IPS DF 6.9 (cell line): ENCODE measurements around the gene RRM1.
"Not testable (repeated sequence)": the region's sequence is repeated elsewhere in the genome, so short reads cannot be mapped to it uniquely, and the experiment has no call there.

Experiments used
- DNase-seq: peaks from one replicate; pipeline ENCODE4 v3.0.0-alpha.2; 2013; ENCODE audit warnings: low read depth, low spot score
- H3K27ac ChIP-seq: one replicate; pipeline ENCODE4 v1.5.1; 2013; ENCODE audit warnings: low read length, control low read depth
- H3K27me3 ChIP-seq: 2 replicates; pipeline ENCODE4 v1.6.1; 2013; ENCODE audit warnings: mild to moderate bottlenecking, low read length; ENCODE audit not compliant: control insufficient read depth, insufficient read depth
- H3K36me3 ChIP-seq: 2 replicates; pipeline ENCODE4 v1.6.1; 2013; ENCODE audit warnings: low read length; ENCODE audit not compliant: control insufficient read depth, insufficient read depth
- H3K4me1 ChIP-seq: 2 replicates; pipeline ENCODE4 v1.6.1; 2013; ENCODE audit warnings: low read length; ENCODE audit not compliant: control insufficient read depth, insufficient read depth
- H3K4me3 ChIP-seq: 2 replicates; pipeline ENCODE4 v1.5.1; 2013; ENCODE audit warnings: mild to moderate bottlenecking, low read length
- H3K9me3 ChIP-seq: 2 replicates; pipeline ENCODE4 v1.6.1; 2013; ENCODE audit warnings: low read length, inconsistent platforms; ENCODE audit not compliant: control insufficient read depth, insufficient read depth
- WGBS: extraction: QIAGEN DNeasy Blood & Tissue Kit; methylation state at CpG from one replicate; pipeline ENCODE4 v1.1.7; 2013; ENCODE audit warnings: mixed read lengths, missing lambda C conversion rate; ENCODE audit not compliant: insufficient read length, insufficient coverage; 5-methylcytosine and 5-hydroxymethylcytosine counted together

The RRM1 gene

DNA sequence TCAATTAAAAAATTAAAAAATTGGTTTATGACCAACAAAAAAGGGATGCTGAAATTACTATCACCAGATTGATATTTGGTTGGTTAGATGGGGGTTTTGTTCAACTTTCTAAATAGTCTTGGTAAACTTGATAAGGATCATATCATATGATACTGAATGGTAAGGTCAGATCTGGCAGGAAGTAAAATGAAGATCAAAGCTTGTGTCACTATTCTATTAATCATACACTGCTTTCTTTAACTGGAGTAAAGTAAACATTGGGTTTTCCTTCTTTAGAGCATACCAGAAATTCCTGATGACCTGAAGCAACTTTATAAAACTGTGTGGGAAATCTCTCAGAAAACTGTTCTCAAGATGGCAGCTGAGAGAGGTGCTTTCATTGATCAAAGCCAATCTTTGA lies 40.2 kb downstream of the RRM1 start:
- no peaks in the 10 kb centered on the region for H3K4me1 ChIP-seq
- no peaks in the 10 kb centered on the region; the same call in 1 of the 2 replicates for H3K9me3 ChIP-seq
- DNase-seq = no peak
- H3K36me3 ChIP-seq = peaks cover 5% of the 10 kb centered on the region; the same call in 1 of the 2 replicates
- no peak overlapping the region for H3K27ac ChIP-seq
- no peak overlapping the region for H3K4me3 ChIP-seq
- H3K27me3 ChIP-seq = no peaks in the 10 kb centered on the region

DNA sequence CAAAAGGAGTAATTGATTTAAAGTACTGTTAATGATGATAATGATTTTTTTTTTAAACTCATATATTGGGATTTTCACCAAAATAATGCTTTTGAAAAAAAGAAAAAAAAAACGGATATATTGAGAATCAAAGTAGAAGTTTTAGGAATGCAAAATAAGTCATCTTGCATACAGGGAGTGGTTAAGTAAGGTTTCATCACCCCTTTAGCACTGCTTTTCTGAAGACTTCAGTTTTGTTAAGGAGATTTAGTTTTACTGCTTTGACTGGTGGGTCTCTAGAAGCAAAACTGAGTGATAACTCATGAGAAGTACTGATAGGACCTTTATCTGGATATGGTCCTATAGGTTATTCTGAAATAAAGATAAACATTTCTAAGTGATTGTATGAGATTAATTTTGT lies 43.9 kb downstream of the RRM1 start:
- peaks cover 4% of the 10 kb centered on the region; the same call in 1 of the 2 replicates for H3K36me3 ChIP-seq
- H3K27ac ChIP-seq = no peak overlapping the region
- no peak for DNase-seq
- no peaks in the 10 kb centered on the region for H3K27me3 ChIP-seq
- H3K4me3 ChIP-seq = no peak overlapping the region
- 100% methylated on average over 1 of the region's 1 CpG for WGBS
- H3K4me1 ChIP-seq = no peaks in the 10 kb centered on the region
- H3K9me3 ChIP-seq = no peaks in the 10 kb centered on the region; the same call in 1 of the 2 replicates

- Histone ChIP-seq H3K27me3 (no peaks in the 10 kb centered on the region), H3K4me3 (no peak overlapping the region)
- WGBS = no CpG with 5 or more reads among the region's 2 CpGs
These were observed 45.6 kb downstream of the RRM1 start for GRCh38 chr11:4140067-4140636.

DNA sequence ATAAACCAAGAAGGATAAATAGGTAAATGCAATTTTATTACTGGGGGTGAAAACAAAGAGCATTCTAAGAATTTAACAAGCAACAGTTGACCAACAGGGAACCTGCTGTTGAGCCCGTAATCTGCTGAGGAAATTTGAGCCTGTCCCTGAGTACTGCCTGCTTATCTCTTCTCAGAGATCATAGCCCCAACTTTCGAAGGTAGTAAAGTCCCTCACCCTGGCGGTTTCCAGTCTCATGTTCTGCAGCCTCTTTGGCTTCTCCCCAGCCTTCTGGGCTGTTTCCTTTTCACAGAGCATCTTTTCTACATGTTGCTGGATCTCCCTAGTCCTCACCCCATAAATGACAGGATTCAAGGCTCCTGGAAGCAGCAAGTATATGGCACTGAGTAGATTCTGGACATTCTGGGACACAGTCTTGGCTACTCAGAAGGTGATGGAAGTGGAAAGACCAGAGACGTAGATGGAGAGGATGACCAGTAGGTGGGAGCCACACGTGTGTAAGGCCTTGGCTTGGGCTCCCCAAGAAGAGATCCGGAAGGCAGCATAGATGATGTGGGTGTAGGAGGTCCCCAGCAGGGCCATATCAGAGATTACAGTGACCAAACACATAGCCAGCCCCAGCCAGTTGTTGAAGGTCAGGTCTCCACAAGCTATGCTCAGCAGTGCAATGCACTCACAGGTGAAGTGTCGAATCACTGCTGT lies 51.6 kb downstream of the RRM1 start:
- WGBS = no CpG with 5 or more reads among the region's 7 CpGs
- no peaks in the 10 kb centered on the region for H3K27me3 ChIP-seq
- H3K36me3 ChIP-seq = no peaks in the 10 kb centered on the region
- H3K27ac ChIP-seq = no peak overlapping the region
- H3K4me1 ChIP-seq = no peaks in the 10 kb centered on the region
- no peak for DNase-seq
- no peaks in the 10 kb centered on the region for H3K9me3 ChIP-seq
- no peak overlapping the region for H3K4me3 ChIP-seq

More at GRCh38 chr11:4140067-4140636, 45.6 kb downstream of the RRM1 start:
- Histone ChIP-seq H3K4me1 (no peaks in the 10 kb centered on the region), H3K27ac (no peak overlapping the region), H3K36me3 (peaks cover 3% of the 10 kb centered on the region; the same call in 1 of the 2 replicates), H3K9me3 (no peaks in the 10 kb centered on the region; the same call in 1 of the 2 replicates)
- no peak for DNase-seq

DNA sequence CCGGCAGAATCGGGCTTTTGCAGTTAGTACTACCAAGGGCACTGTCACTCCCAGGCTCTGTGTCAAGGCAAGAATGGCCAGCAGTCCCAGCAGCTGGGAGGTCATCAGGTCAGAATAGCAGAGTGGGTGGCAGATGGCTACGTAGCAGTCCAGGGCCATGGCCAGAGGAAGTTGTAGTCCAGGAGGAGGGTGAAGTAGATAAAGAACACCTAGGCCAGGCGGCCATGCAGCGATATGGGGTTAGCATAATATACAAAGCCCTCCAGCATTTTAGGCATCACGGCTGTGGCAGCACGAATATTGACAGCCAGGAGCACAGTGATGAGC lies 52.1 kb downstream of the RRM1 start:
- WGBS = no CpG with 5 or more reads among the region's 7 CpGs
- DNase-seq = no peak

DNA sequence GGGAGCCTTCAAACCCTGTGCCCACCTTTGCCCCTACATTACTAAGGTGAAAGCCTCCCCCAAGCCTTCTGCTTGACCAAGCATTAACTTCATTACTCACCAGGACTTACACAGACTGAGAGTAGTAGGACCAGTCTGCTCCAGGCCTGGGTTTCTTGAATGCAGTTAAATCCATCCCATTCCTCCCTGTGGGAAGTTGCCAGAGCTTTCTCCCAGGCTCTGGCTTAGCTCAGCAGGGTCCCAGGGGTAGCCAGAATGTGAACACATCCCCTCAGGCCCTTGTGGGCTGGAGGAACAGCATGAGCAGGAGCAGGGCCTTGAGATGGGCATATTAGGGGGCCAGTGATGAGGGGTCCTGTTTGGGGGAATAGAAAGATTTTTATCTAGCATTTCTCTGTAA lies 59.9 kb downstream of the RRM1 start:
- H3K27me3 ChIP-seq = no peaks in the 10 kb centered on the region
- no peaks in the 10 kb centered on the region for H3K4me1 ChIP-seq
- no peaks in the 10 kb centered on the region for H3K36me3 ChIP-seq
- no peak for DNase-seq
- no peaks in the 10 kb centered on the region for H3K9me3 ChIP-seq
- no peak overlapping the region for H3K27ac ChIP-seq
- no peak overlapping the region for H3K4me3 ChIP-seq

More for the DNA sequence above, 52.1 kb downstream of the RRM1 start:
- Histone ChIP-seq H3K36me3 (no peaks in the 10 kb centered on the region), H3K4me3 (no peak overlapping the region), H3K27ac (no peak overlapping the region), H3K9me3 (no peaks in the 10 kb centered on the region), H3K4me1 (no peaks in the 10 kb centered on the region), H3K27me3 (no peaks in the 10 kb centered on the region)

- no peak for DNase-seq
These were observed 62.0 kb downstream of the RRM1 start for GRCh38 chr11:4156571-4156970.

DNA sequence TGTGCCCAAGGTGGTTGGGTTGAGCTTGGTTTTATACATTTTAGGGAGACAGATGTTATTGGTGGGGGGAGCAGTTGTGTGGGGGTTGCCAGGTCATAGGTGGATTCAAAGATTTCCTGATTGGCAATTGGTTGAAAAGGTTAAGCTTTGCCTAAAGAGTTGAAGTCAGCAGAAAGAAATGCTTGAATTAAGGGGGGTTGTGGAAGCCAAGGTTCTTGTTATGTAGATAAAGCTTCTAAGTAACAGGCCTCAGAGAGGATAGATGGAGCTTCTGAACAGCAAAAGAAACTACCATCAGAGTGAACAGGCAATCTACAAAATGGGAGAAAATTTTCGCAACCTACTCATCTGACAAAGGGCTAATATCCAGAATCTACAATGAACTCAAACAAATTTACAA lies 64.2 kb downstream of the RRM1 start:
- H3K27me3 ChIP-seq, DNase-seq, H3K36me3 ChIP-seq, H3K27ac ChIP-seq, H3K9me3 ChIP-seq, H3K4me3 ChIP-seq, H3K4me1 ChIP-seq: not testable (repeated sequence)
- no CpG with 5 or more reads among the region's 1 CpG for WGBS

More at GRCh38 chr11:4156571-4156970, 62.0 kb downstream of the RRM1 start:
- no peak overlapping the region for H3K4me3 ChIP-seq
- no peaks in the 10 kb centered on the region for H3K27me3 ChIP-seq
- no peaks in the 10 kb centered on the region for H3K4me1 ChIP-seq
- no peaks in the 10 kb centered on the region for H3K36me3 ChIP-seq
- H3K9me3 ChIP-seq = no peaks in the 10 kb centered on the region
- H3K27ac ChIP-seq = no peak overlapping the region

DNA sequence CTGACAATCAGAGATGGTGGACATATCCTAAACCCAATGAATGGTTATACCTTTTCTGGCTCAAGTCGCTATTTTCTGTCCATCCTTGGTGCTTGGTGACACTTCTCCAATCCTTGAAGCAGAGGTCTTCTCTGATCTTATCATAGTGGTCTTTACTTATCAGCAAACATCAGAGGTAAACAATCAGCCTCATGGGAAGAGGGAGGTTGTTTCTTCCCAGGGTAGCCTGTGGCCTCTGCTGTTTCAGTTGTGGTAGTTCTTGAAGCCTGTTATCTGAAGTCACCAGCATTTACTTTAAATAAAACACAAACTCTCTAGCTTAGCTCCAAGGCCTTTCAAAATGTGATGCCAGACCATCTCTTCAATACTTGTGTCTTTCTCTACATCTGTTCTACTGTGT lies 66.7 kb downstream of the RRM1 start:
- H3K4me1 ChIP-seq = no peaks in the 10 kb centered on the region
- H3K4me3 ChIP-seq = no peak overlapping the region
- no peaks in the 10 kb centered on the region for H3K27me3 ChIP-seq
- DNase-seq = no peak
- H3K36me3 ChIP-seq = no peaks in the 10 kb centered on the region
- H3K9me3 ChIP-seq = no peaks in the 10 kb centered on the region
- no peak overlapping the region for H3K27ac ChIP-seq
- no CpG with 5 or more reads among the region's 1 CpG for WGBS

DNA sequence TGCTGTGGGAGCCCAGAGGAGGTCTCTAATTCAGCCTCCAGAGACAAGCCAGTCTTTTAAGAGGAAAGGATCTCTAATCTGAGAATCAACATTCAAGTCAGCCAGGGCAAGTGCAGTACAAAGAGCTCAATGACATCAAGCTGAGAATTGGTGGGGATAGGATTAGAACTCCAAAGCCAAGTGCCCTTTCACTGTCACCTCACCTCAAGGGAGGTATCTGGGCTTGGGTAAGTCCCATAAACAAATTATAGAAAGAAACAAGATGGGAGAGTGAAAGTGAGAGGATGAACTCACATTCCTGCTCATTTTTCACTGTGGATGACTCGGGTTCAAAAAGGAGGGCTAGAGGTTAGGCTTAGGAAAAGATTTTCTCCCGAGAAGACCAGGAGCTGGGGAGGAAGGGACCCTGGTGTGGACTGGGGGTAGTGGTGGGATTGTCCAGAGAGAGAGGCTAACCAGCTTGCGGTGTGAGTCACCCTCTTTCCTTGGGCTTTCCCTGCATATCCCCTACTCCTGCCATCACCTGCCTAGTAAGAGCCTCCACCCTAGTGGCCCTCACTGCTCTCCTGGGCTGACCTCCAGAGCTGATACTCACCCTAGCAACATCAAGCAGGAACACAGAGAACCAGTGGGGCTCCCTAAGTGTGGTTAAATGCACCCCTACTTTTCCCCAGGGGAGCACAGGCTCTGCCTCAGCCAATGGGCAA lies 70.4 kb downstream of the RRM1 start:
- H3K9me3 ChIP-seq = no peaks in the 10 kb centered on the region
- DNase-seq = no peak

GRCh38 chr11:4167292-4167691 lies 72.7 kb downstream of the RRM1 start:
- H3K9me3 ChIP-seq = no peaks in the 10 kb centered on the region
- no peak overlapping the region for H3K4me3 ChIP-seq
- no peak for DNase-seq
- no peak overlapping the region for H3K27ac ChIP-seq
- no peaks in the 10 kb centered on the region for H3K36me3 ChIP-seq
- H3K27me3 ChIP-seq = no peaks in the 10 kb centered on the region
- H3K4me1 ChIP-seq = no peaks in the 10 kb centered on the region
- no CpG with 5 or more reads among the region's 3 CpGs for WGBS

More for the DNA sequence above, 70.4 kb downstream of the RRM1 start:
- Histone ChIP-seq H3K27me3 (no peaks in the 10 kb centered on the region), H3K36me3 (no peaks in the 10 kb centered on the region), H3K4me1 (no peaks in the 10 kb centered on the region), H3K27ac (no peak overlapping the region), H3K4me3 (no peak overlapping the region)
- no CpG with 5 or more reads among the region's 3 CpGs for WGBS
